Right renal pelvis (tissue), 4 donors: Measurements from ENCODE around the gene USH2A. TPM values are rescaled to one million over a fixed set of nuclear protein-coding genes. Genes with fewer than 3 reads are reported as not detected.
A peak's percentile ranks its signal among the peaks of the same experiment; 100 is the strongest.

ENCODE experiments used
- DNase-seq, 4 donors: peaks; one replicate each; pipeline ENCODE4 v3.0.0-alpha.2; 2013; ENCODE audit warnings: low read depth in 4 of 4, low spot score in 3 of 4, missing footprints in 1 of 4
- polyA plus RNA-seq, 4 donors: library from polyadenylated mRNA; unstranded; fragments of 120-200 nt; gene quantifications; one replicate each; pipeline ENCODE4 v1.2.1, GENCODE V29; 2013; ENCODE audit not compliant: insufficient read length in 4 of 4

The USH2A gene
- polyA plus RNA-seq, 4 donors, result 0.21 to 0.52 (median 0.27) TPM

- no peak for DNase-seq
Measured at GRCh38 chr1:216303690-216304089, 119.6 kb downstream of the USH2A start.

GRCh38 chr1:216293683-216294082 lies 129.6 kb downstream of the USH2A start:
- no peak for DNase-seq

GRCh38 chr1:216290074-216290473 lies 133.2 kb downstream of the USH2A start:
- no peak for DNase-seq

- no peak for DNase-seq
Measured at GRCh38 chr1:216285052-216285451, 138.2 kb downstream of the USH2A start.

- DNase-seq, result no peak
Measured at GRCh38 chr1:216281757-216282156, 141.5 kb downstream of the USH2A start.

- DNase-seq, result no peak
Measured at GRCh38 chr1:216270086-216270773, 153.0 kb downstream of the USH2A start.

- DNase-seq, result no peak
Measured at GRCh38 chr1:216261631-216262030, 161.6 kb downstream of the USH2A start.

- DNase-seq, result no peak
Measured at GRCh38 chr1:216258856-216259255, 164.4 kb downstream of the USH2A start.

- DNase-seq, result no peak
Measured at GRCh38 chr1:216258386-216258785, 164.9 kb downstream of the USH2A start.

GRCh38 chr1:216250861-216251260 lies 172.4 kb downstream of the USH2A start:
- no peak for DNase-seq

GRCh38 chr1:216248628-216249027 lies 174.6 kb downstream of the USH2A start:
- no peak for DNase-seq

- no peak for DNase-seq
Measured at GRCh38 chr1:216247937-216248336, 175.3 kb downstream of the USH2A start.

GRCh38 chr1:216246577-216247203 lies 176.6 kb downstream of the USH2A start:
- DNase-seq, result no peak

- DNase-seq, result no peak
Measured at GRCh38 chr1:216238844-216239243, 184.4 kb downstream of the USH2A start.

GRCh38 chr1:216237927-216238542 lies 185.2 kb downstream of the USH2A start:
- DNase-seq, result no peak

- no peak for DNase-seq
Measured at GRCh38 chr1:216224233-216224632, 199.0 kb downstream of the USH2A start.

- DNase-seq, result no peak
Measured at GRCh38 chr1:216223486-216223885, 199.8 kb downstream of the USH2A start.

GRCh38 chr1:216222288-216222687 lies 201.0 kb downstream of the USH2A start:
- no peak for DNase-seq

- peak; percentile 50 to 72 (median 64) for DNase-seq
Measured at GRCh38 chr1:216221260-216221700, 202.0 kb downstream of the USH2A start.

- no peak for DNase-seq
Measured at GRCh38 chr1:216216305-216216704, 206.9 kb downstream of the USH2A start.

- DNase-seq, result no peak
Measured at GRCh38 chr1:216215169-216215568, 208.1 kb downstream of the USH2A start.

GRCh38 chr1:216212826-216213225 lies 210.4 kb downstream of the USH2A start:
- DNase-seq, result no peak
